ENCODE results near the gene CRACR2B. TPM values are rescaled to one million over a fixed set of nuclear protein-coding genes. Genes with fewer than 3 reads are reported as not detected.

Gene CRACR2B
- total RNA-seq, 1 donor from 2014 or later: 19.4 TPM

- DNase-seq (ENCODE audit: extremely low read depth, low read depth, low spot score): no peak
These were observed 32.7 kb upstream of the CRACR2B start for GRCh38 chr11:794766-795633.

DNA sequence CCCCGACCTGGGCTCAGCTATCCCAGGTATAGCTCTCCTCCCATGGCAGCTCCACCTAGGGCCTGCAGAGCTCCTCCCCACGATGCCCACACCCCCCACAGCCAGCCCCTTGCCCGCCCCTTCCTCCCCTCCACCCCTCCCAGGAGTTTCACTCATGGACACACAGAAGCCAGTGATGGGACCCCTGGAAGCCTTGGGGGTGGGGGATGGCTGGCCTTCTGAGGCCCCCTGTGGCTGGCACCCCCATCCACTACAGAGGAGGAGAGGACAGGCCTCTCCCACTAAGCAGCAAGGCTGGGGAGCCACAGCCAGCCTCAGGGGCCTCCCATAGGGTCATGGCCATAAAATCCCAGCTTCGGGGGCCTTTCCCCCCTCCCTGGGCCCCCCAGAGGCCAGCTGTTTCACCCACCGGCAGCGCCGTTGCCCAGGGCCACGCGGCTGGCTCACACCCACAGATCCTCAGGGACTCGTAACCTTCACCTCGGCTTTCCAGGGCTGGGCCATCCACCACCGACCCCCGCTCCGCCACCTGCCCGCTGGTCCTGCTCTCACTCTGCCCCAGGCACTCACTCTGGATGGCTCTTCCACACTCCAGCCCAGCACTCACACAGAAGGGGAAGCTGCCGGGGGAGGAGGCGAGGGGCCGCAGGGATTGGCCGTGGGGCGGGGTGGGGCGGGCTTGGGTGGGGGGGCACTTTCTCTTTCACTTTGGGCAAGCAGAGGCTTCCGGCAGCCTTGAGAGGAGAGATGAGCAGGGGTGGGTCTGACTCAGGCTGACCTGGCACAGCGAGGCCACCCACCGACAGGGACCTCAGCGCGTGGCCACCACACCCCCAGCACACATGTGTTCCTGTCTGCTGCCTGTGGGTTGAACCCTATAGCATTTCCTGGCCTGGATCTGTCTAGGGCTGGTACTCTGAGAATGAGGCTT lies 31.8 kb upstream of the CRACR2B start:
- no peak for DNase-seq (ENCODE audit: extremely low read depth, low read depth, low spot score)

- DNase-seq (ENCODE audit: extremely low read depth, low read depth, low spot score): no peak
These were observed 31.0 kb upstream of the CRACR2B start for GRCh38 chr11:796565-797295.

- DNase-seq (ENCODE audit: extremely low read depth, low read depth, low spot score): no peak
These were observed 30.2 kb upstream of the CRACR2B start for GRCh38 chr11:797296-798092.

GRCh38 chr11:798093-798713 lies 29.5 kb upstream of the CRACR2B start, which contains the start of gene SLC25A22:
TSS of gene SLC25A22 (minus strand) at chr11:798281. CDS start at chr11:795006, 3,275 bp downstream.
- DNase-seq (ENCODE audit: extremely low read depth, low read depth, low spot score): no peak

- no peak for DNase-seq (ENCODE audit: extremely low read depth, low read depth, low spot score)
These were observed 27.9 kb upstream of the CRACR2B start for GRCh38 chr11:799641-800316.

- DNase-seq (ENCODE audit: extremely low read depth, low read depth, low spot score): no peak
These were observed 27.2 kb upstream of the CRACR2B start for GRCh38 chr11:800473-800872.

DNA sequence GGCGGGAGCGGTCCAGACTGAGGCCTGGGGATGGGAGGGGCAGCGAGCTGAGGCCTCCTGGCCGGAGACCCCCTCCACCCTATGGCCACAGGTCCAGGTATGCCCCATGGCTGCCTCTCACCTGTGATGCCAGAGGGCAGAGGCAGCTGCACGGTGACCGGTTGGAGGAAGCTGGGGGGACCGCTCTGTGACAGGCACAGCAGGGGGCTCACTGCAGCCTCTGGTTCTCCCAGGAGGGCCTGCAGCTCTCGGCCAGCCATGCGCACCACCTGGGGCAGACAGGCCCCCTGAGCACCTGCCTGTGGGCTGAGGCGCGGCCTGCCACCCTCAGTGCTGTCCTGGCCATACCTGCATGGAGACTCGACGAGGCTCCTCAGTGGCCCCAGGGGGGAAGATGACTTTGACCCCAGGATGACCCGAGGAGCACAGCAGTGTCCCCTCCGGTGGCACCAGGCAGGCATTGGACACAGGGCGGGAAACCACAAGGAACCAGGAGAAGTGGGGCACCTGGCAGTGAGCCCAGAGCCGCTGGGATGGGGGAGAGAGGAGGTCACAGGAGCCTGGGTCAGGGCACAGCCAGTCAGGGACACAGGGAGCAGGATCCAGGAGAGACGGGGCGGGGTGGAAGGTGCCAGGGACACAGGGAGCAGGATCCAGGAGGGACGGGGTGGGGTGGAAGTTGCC lies 26.5 kb upstream of the CRACR2B start:
- no peak for DNase-seq (ENCODE audit: extremely low read depth, low read depth, low spot score)

DNA sequence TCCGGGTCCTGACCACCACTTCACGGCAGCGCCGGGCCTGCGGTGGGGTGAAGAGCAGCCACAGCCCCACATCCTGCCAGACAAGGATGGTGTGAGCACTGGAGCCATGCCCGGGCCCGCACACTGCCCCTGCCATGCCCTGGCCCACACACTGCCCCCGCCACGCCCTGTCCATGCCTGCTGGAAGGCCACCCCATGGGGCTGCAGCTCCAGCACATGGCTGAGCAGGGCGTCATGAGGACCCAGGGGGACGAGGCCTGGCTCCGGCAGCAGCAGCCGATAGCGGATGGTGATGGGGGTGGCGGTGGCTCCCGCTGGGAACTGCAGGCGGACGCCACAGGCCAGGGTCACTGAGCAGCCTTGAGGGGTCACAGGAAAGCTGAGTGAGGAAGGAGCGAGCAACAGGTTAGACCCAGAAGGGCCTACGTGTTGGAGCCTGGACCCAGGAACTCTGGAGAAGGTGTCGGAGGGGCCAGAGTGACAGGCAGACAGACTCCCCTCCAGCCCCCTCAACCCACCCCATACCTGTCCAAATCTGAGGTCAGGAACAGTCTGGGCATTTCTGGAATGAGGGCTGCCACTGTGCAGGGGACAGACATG lies 25.6 kb upstream of the CRACR2B start:
- DNase-seq (ENCODE audit: extremely low read depth, low read depth, low spot score): no peak

- DNase-seq (ENCODE audit: extremely low read depth, low read depth, low spot score): no peak
These were observed 24.8 kb upstream of the CRACR2B start for GRCh38 chr11:802693-803466.

- DNase-seq (ENCODE audit: extremely low read depth, low read depth, low spot score): no peak
These were observed 24.3 kb upstream of the CRACR2B start for GRCh38 chr11:803467-803742.

DNA sequence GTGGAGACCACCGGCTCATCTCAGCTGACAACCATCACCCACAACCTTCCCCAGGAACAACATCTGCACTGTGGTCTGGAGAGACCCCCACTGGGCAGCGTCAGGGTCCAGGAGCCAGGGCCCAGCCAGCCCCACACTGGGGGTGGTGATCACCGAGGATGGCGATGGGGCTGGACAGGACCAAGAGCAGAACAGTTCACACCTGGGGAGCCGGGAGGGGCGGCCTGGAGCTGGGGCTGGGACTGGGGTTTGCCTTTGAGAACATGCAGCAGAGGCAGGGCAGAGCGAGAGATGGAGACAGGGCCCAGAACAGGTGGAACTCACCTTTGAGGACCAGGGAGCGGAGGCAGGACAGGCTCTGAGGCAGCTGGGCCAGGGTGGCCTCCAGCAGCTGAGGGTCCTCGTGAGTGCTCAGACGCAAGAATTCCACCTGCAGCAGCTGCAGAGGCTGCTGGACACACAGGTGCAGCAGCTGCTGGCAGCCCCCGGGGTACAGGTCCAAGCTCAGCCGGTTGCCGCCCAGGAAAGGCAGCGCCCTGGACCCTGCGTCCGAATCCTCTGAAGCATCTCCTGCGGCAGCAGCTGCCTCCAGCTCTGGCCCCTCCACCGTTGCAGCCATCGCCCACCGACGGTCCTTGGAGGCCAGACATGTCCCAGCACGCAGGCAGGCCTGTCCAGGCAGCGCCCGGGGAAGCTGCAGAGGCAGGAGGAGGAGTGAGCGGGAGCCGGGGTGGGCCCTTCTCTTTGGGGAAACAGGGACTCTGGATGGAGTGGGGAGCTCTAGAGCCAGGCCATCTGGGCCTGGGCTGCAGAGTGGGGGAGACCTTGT lies 23.7 kb upstream of the CRACR2B start:
- no peak for DNase-seq (ENCODE audit: extremely low read depth, low read depth, low spot score)

DNA sequence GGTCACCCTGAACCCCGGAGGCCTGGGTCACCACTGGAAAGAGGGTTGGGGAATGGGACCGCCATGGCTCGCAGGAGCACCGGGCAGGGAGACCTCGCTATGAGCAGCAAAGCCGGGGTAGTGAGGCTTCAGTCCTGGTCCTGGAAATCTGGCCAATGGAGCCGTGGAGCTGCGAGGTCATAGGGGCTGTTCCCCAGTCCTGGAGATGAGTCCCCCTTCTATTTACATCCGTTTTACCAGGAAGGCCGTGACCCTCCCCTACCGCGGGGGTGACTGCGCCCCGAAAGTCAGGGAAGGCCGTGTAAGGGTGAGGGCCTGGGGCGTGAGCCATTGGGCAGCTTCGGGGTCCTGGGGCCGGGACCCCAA lies 23.1 kb upstream of the CRACR2B start:
- no peak for DNase-seq (ENCODE audit: extremely low read depth, low read depth, low spot score)

- DNase-seq (ENCODE audit: extremely low read depth, low read depth, low spot score): no peak
These were observed 19.1 kb upstream of the CRACR2B start for GRCh38 chr11:808427-809286.

DNA sequence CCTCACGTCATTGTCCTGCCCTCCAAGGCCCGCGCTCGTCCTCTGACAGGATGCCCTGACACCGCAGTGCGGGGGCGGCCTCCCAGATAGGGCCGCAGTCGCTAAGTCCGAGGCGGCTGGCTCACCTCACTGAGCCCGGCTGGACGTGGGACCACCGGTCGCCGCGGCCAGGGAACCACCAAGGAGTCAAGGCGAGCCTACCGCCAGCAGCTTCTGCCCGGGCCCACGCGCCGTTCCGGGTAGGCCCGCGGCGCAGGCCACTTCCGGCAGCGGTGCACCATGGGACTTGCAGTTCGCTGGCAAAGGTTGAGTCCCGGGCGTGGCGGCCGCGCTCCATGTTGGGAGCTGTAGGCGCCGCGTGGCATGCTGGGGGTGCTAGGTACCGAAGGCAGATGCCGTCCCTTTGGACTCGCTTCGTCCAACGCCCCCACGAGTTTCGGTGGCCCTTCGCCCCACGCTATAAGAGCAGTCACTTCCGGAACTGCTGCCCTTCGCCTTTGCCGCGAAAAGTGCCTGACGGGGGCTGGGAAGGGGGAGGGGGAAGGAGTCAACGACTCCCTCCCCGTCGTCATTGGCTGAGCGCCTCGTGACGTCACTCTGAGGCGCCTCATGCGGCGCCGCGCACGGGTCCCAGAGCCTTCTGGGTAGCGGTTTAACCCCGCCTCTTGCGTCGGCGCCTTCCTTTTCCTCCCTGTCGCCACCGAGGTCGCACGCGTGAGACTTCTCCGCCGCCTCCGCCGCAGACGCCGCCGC lies 18.3 kb upstream of the CRACR2B start, which contains the start of gene RPLP2:
Gene RPLP2 (plus strand): TSS at position 681 of the 753 bp plus-strand sequence. CDS start 268 bp downstream, outside the sequence.
- no peak for DNase-seq (ENCODE audit: extremely low read depth, low read depth, low spot score)
